Hepatocyte (in vitro differentiated cells): ENCODE data around the gene SIGLEC1.

Source experiments
- EZH2phosphoT487 ChIP-seq: fragments of 200-600 bp; sonication (generic); IDR thresholded peaks from one replicate; pipeline ENCODE4 v1.6.1; 2018; ENCODE audit warnings: antibody characterized with exemption, mild to moderate bottlenecking, low read depth, moderate library complexity; ENCODE audit not compliant: unreplicated experiment, severe bottlenecking
- TF ChIP-seq, protein P1 (sequence below): fragments of 200-600 bp; sonication (generic); IDR thresholded peaks from 2 replicates; pipeline ENCODE4 v1.5.1; 2016; ENCODE audit warnings: antibody characterized with exemption, mild to moderate bottlenecking; ENCODE audit not compliant: poor library complexity

DNA sequence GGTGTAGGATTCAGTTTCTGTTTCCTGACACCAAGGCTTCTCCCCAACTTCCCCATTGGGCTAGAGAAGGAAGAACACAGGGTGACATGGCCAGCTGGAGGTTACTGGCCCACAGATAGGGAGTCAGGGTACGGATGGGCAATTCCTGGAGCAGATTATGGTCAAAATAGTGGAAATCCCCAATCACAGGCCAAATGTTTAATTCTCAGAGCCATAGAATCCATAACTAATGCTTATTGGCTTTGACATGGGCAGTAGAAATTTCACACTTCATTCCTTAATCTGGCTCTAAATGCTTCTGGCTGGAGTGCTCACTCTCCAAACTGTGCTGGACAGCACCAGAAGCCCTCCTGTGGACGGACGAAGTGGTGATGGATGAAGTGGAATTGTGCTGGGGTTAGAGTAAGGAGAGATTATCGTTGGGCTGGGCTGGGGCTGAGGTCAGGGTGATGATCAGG is 887 bp downstream of the SIGLEC1 start:
- TF ChIP-seq, protein P1, sequence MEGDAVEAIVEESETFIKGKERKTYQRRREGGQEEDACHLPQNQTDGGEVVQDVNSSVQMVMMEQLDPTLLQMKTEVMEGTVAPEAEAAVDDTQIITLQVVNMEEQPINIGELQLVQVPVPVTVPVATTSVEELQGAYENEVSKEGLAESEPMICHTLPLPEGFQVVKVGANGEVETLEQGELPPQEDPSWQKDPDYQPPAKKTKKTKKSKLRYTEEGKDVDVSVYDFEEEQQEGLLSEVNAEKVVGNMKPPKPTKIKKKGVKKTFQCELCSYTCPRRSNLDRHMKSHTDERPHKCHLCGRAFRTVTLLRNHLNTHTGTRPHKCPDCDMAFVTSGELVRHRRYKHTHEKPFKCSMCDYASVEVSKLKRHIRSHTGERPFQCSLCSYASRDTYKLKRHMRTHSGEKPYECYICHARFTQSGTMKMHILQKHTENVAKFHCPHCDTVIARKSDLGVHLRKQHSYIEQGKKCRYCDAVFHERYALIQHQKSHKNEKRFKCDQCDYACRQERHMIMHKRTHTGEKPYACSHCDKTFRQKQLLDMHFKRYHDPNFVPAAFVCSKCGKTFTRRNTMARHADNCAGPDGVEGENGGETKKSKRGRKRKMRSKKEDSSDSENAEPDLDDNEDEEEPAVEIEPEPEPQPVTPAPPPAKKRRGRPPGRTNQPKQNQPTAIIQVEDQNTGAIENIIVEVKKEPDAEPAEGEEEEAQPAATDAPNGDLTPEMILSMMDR = no peak
- no peak for TF ChIP-seq EZH2phosphoT487
